BE2C (cell line): ENCODE results near the gene MSANTD2.

Experiments used
- DNase-seq: peaks from one replicate; pipeline ENCODE4 v3.0.0-alpha.2; 2020
- H3K27me3 ChIP-seq: fragments of 250-450 bp; sonication (Bioruptor Pico); 2 replicates; pipeline ENCODE4 v1.5.1; 2020; ENCODE audit warnings: mild to moderate bottlenecking
- H3K36me3 ChIP-seq: fragments of 250-450 bp; sonication (Bioruptor Pico); 2 replicates; pipeline ENCODE4 v1.5.1; 2020; ENCODE audit warnings: mild to moderate bottlenecking
- H3K4me1 ChIP-seq: fragments of 250-450 bp; sonication (Bioruptor Pico); 2 replicates; pipeline ENCODE4 v1.5.1; 2020
- H3K4me3 ChIP-seq: 2 replicates; pipeline ENCODE4 v1.5.1; 2011; ENCODE audit warnings: low read depth, low read length
- H3K9me3 ChIP-seq: fragments of 250-450 bp; sonication (Bioruptor Pico); 2 replicates; pipeline ENCODE4 v1.5.1; 2020
- TF ChIP-seq, protein P1 (sequence below): IDR thresholded peaks from 2 replicates; pipeline ENCODE4 v1.5.1; 2012; ENCODE audit warnings: mild to moderate bottlenecking, low read depth, low read length

Gene MSANTD2

DNA sequence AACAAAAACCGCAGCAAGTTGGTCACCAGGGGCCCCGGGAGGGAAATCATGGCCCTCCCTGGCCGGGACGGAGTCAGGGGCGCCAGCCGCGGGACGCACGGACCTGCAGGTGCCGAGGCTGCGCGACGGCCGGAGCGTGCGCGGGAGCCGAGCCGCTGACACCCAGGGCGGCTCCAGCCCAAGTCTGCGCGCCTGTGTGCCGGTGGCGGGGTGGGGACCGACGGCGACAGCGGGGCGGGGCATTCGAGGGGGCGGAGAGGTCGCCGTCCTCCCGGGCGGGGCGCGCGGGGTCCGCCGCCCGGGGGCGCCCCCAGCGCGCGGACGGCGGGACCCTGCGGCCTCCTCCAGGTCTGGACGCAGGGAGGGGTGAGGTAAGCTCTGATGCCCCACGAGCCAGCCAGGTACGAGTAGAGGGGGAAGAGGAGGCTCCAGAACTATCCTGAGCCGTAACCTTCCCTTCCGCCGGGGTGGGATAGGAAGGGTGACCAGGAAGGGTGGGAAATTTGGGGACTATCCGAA, 38.0 kb downstream of the MSANTD2 start, which contains the start of gene ESAM:
TSS of gene ESAM (minus strand) at position 186 of the 519 bp plus-strand sequence. CDS start at position 50, 136 bp downstream.
- no peaks in the 10 kb centered on the region for H3K36me3 ChIP-seq
- H3K9me3 ChIP-seq: no peaks in the 10 kb centered on the region
- DNase-seq: no peak
- H3K27me3 ChIP-seq: peaks cover 56% of the 10 kb centered on the region
- no peaks in the 10 kb centered on the region for H3K4me1 ChIP-seq
- peak within 1 kb of the TSS; percentile 51 for H3K4me3 ChIP-seq
- TF ChIP-seq, protein P1, sequence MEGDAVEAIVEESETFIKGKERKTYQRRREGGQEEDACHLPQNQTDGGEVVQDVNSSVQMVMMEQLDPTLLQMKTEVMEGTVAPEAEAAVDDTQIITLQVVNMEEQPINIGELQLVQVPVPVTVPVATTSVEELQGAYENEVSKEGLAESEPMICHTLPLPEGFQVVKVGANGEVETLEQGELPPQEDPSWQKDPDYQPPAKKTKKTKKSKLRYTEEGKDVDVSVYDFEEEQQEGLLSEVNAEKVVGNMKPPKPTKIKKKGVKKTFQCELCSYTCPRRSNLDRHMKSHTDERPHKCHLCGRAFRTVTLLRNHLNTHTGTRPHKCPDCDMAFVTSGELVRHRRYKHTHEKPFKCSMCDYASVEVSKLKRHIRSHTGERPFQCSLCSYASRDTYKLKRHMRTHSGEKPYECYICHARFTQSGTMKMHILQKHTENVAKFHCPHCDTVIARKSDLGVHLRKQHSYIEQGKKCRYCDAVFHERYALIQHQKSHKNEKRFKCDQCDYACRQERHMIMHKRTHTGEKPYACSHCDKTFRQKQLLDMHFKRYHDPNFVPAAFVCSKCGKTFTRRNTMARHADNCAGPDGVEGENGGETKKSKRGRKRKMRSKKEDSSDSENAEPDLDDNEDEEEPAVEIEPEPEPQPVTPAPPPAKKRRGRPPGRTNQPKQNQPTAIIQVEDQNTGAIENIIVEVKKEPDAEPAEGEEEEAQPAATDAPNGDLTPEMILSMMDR: no peak

- Histone ChIP-seq H3K36me3 (no peaks in the 10 kb centered on the region), H3K4me3 (peak overlapping the region; percentile 20; the same call in 1 of the 2 replicates), H3K27me3 (peaks cover 63% of the 10 kb centered on the region), H3K9me3 (no peaks in the 10 kb centered on the region), H3K4me1 (no peaks in the 10 kb centered on the region)
- no peak for DNase-seq
- TF ChIP-seq, protein P1: no peak
Measured at GRCh38 chr11:124761301-124762104, 38.7 kb downstream of the MSANTD2 start.

- Histone ChIP-seq H3K4me1 (no peaks in the 10 kb centered on the region), H3K4me3 (no peak overlapping the region), H3K36me3 (no peaks in the 10 kb centered on the region), H3K9me3 (no peaks in the 10 kb centered on the region), H3K27me3 (peaks cover 70% of the 10 kb centered on the region)
- no peak for DNase-seq
- TF ChIP-seq, protein P1: no peak
Measured at GRCh38 chr11:124760806-124761205, 39.4 kb downstream of the MSANTD2 start.

DNA sequence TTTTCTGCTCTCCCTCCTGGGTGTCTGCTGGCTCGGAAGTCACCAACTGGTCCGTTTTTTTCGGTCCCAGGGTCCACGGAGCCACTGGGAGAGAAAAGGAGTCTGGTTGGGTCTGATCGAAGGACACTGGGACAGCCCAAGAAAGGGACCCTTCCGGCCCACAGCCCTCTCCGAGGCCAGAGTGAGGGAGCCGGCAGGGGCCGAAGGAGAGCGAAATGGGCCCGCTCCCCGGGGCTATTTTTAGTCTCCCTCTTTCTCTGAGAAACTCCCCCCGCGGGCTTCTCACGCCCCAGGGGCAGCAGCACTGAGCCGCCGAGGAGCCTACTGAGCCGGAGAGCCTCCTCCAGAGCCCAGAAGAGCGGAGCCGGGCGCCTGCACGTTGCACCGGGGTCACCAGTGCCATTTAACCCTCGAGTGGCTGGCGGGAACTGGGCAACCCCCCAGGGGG, 40.0 kb downstream of the MSANTD2 start:
- DNase-seq: no peak
- Histone ChIP-seq H3K4me3 (no peak overlapping the region), H3K36me3 (no peaks in the 10 kb centered on the region), H3K4me1 (no peaks in the 10 kb centered on the region), H3K9me3 (no peaks in the 10 kb centered on the region), H3K27me3 (peaks cover 71% of the 10 kb centered on the region)
- TF ChIP-seq, protein P1: no peak

GRCh38 chr11:124759266-124760204, 40.7 kb downstream of the MSANTD2 start:
- no peak for DNase-seq
- no peaks in the 10 kb centered on the region for H3K4me1 ChIP-seq
- TF ChIP-seq, protein P1: no peak
- no peak overlapping the region for H3K4me3 ChIP-seq
- H3K9me3 ChIP-seq: no peaks in the 10 kb centered on the region
- no peaks in the 10 kb centered on the region for H3K36me3 ChIP-seq
- H3K27me3 ChIP-seq: peaks cover 71% of the 10 kb centered on the region
